Tibial artery (tissue), 4 donors: Measurements from ENCODE around the gene TNS4.

Source experiments
- DNase-seq, 2 donors: peaks; one replicate each; pipeline ENCODE4 v3.0.0-alpha.2; 2019
- H3K27ac ChIP-seq, 2 donors: fragments of 200-600 bp; sonication (generic) in 1 of 2; 1 replicate in 1 of 2; 2 replicates in 1 of 2; pipeline ENCODE4 v1.5.1; 2018 to 2019; ENCODE audit warnings: mild to moderate bottlenecking in 1 of 2
- H3K27me3 ChIP-seq, 2 donors: fragments of 200-600 bp; sonication (generic) in 1 of 2; one replicate each; pipeline versions ENCODE4 v1.5.1 to v1.6.0; 2016 to 2019
- H3K36me3 ChIP-seq, 3 donors: fragments of 200-600 bp; sonication (generic) in 2 of 3; one replicate each; pipeline ENCODE4 v1.5.1; 2016 to 2019; ENCODE audit warnings: mild to moderate bottlenecking in 2 of 3
- H3K4me1 ChIP-seq, 4 donors: fragments of 200-600 bp; sonication (generic) in 2 of 4; 1 replicate in 3 of 4; 2 replicates in 1 of 4; pipeline ENCODE4 v1.5.1; 2016 to 2019
- H3K4me3 ChIP-seq, 2 donors: fragments of 200-600 bp; sonication (generic) in 1 of 2; 1 replicate in 1 of 2; 2 replicates in 1 of 2; pipeline ENCODE4 v1.5.1; 2018 to 2019; ENCODE audit warnings: mild to moderate bottlenecking in 2 of 2
- H3K9me3 ChIP-seq, 3 donors: fragments of 200-600 bp; sonication (generic) in 1 of 3; one replicate each; pipeline ENCODE4 v1.5.1; 2016 to 2019
- CTCF ChIP-seq, 2 experiments: fragments of 200-600 bp in 1 of 2; fragments of 450-650 bp in 1 of 2; IDR thresholded peaks; one replicate each; pipeline ENCODE4 v1.5.1; 2017 to 2019; ENCODE audit warnings: antibody characterized with exemption in 2 of 2, mild to moderate bottlenecking in 1 of 2, moderate library complexity in 1 of 2
- intact Hi-C: fragments of 100-400 bp; cut with DNase I; formaldehyde crosslinking; loops from one replicate; pipeline ENCODE4 v1.15.0; 2023; ENCODE audit warnings: low total_unique reads

The TNS4 gene

GRCh38 chr17:40484285-40484972, 17.0 kb downstream of the TNS4 start:
- no peaks in the 10 kb centered on the region for H3K9me3 ChIP-seq
- H3K4me1 ChIP-seq = peaks cover 0 to 15% (median 0%) of the 10 kb centered on the region in 4 donors
- no peak overlapping the region for H3K4me3 ChIP-seq
- no peaks in the 10 kb centered on the region for H3K27me3 ChIP-seq
- no peak for TF ChIP-seq CTCF (IDR thresholded peaks at IDR 0.05)
- no peak overlapping the region for H3K27ac ChIP-seq
- intact Hi-C loops = no loop called here
- H3K36me3 ChIP-seq = no peaks in the 10 kb centered on the region
- DNase-seq = no peak

DNA sequence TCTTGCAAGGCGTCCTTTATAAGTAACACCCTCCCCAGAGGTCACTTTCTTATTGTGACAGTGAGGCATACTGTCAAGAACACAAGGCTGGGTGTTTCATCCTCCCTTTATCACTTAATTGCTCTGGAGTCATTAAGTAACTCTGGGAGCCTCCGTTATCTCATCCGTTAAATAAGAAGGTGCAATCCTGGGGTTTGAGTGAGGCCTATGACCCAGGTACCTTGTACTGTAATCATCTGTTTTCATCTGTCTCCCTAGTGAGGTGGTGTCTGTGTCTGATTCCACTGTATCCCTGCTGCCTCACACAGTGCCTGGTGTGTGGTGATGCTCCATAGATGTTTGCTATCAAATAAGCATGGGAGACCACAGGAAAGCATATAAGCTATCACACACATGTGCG, 17.7 kb downstream of the TNS4 start:
- DNase-seq = no peak
- H3K4me1 ChIP-seq = peaks cover 0 to 15% (median 0%) of the 10 kb centered on the region in 4 donors
- H3K27ac ChIP-seq = no peak overlapping the region
- no peak overlapping the region for H3K4me3 ChIP-seq
- no peak for TF ChIP-seq CTCF (IDR thresholded peaks at IDR 0.05)
- H3K36me3 ChIP-seq = no peaks in the 10 kb centered on the region
- no peaks in the 10 kb centered on the region for H3K9me3 ChIP-seq
- intact Hi-C loops = no loop called here
- no peaks in the 10 kb centered on the region for H3K27me3 ChIP-seq

GRCh38 chr17:40482722-40483121, 18.7 kb downstream of the TNS4 start:
- intact Hi-C loops = no loop called here
- Histone ChIP-seq H3K36me3 (no peaks in the 10 kb centered on the region), H3K27ac (no peak overlapping the region), H3K27me3 (no peaks in the 10 kb centered on the region), H3K4me1 (peaks cover 0 to 10% (median 0%) of the 10 kb centered on the region in 4 donors), H3K4me3 (no peak overlapping the region), H3K9me3 (no peaks in the 10 kb centered on the region)
- no peak for DNase-seq
- no peak for TF ChIP-seq CTCF (IDR thresholded peaks at IDR 0.05)

- Histone ChIP-seq H3K36me3 (no peaks in the 10 kb centered on the region), H3K4me3 (no peak overlapping the region), H3K27me3 (no peaks in the 10 kb centered on the region), H3K4me1 (peaks cover 0 to 5% (median under 1%) of the 10 kb centered on the region in 4 donors), H3K27ac (no peak overlapping the region), H3K9me3 (no peaks in the 10 kb centered on the region)
- no peak for TF ChIP-seq CTCF (IDR thresholded peaks at IDR 0.05)
- DNase-seq = no peak
- intact Hi-C loops = no loop called here
These were observed 20.3 kb downstream of the TNS4 start for GRCh38 chr17:40481106-40481505.

DNA sequence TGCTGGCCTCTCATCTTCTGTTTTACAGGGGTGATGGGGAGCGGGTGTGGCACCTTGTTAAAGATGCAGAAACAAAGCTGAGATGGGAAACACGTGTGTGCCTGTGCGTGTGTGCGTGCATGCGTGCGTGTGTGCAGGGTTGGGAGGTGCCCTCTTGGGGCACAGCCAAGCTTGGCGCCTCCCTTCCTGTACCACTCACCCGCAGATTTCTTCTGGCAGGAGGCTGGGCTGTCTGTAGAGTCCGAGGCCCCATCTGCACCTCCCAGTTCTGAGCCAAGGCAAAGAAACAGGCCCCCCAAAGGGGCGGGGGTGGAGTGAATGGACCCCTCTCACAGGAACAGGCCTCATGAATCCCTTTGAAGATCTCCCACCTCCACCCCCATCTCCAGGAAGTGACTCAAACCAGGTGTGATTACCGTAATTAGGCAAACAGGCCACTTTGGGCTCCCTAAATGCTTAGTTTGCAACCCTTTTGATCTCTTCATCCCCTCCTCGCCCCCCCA, 20.9 kb downstream of the TNS4 start:
- Histone ChIP-seq H3K27me3 (no peaks in the 10 kb centered on the region), H3K9me3 (no peaks in the 10 kb centered on the region), H3K4me1 (peaks cover 0 to 6% (median 4%) of the 10 kb centered on the region in 4 donors), H3K27ac (no peak overlapping the region), H3K4me3 (no peak overlapping the region), H3K36me3 (no peaks in the 10 kb centered on the region)
- intact Hi-C loops = no loop called here
- no peak for TF ChIP-seq CTCF (IDR thresholded peaks at IDR 0.05)
- no peak for DNase-seq
